Stimulated activated CD4-positive, alpha-beta T cell treated with anti-CD3 and anti-CD28 coated beads, Interleukin-12 subunit alpha, Interleukin-12 subunit beta, amount 100 ng/mL, for 48 hours (primary cell): ENCODE measurements around the gene RSF1.

Experiments used
- DNase-seq, 3 donors: peaks; one replicate each; pipeline ENCODE4 v3.0.0-alpha.2; 2020; ENCODE audit warnings: low read depth in 2 of 3, low spot score in 1 of 3

Gene RSF1

DNA sequence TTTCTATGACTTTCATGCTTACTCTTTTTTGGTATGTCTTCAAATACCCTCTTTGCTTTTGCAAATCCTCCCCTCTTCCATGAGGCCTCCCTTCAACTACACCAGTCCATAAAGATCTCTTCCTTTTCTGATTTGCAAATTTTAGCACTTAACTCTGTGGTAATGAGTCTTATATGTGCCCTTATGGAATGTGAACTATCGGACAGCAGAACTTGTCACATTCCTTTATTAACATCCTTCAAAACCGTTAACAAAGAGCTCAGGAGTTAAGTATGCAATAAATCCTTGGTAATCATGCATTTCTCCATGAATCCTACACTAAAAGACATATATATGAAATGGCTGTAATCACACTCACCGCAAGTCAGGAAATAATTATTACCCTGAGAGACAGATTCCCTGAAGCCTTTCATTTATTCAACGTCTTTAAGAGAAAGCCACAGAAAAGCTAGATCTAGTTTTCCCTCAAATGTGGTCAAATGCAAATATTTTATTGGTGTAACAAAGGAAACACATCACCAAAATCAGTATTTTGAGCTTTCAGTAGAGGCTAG, 190.3 kb downstream of the RSF1 start:
- DNase-seq = no peak

DNA sequence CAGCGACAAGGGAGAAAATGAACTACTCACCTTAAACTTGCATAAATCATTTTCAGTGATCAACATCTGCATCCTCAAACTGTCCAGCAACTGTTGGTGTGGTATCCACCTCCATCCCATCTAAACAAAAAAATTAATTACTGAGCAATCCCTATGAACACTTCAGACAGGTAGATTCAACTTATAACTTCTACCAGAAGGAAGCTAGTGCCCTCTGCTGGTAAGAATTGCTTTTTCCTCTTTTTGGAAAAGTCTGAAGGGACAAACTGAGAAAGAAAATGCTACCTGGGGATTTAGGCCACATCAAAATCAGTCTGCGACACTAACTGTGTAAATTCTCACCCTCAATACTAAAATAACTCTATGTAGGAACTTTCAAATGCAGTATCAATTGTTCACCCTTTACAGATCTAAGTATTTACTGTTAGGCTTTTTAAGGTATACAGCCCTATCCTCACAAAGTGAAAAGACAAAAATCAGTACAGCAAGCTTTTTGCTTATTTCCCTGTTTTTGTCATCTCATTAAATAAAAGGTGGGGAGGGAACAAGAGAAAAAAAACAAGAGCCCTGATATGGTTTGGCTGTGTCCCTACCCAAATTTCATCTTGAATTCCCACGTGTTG, 200.8 kb downstream of the RSF1 start:
- DNase-seq = peak in 1 of 3 donors; percentile 48

DNA sequence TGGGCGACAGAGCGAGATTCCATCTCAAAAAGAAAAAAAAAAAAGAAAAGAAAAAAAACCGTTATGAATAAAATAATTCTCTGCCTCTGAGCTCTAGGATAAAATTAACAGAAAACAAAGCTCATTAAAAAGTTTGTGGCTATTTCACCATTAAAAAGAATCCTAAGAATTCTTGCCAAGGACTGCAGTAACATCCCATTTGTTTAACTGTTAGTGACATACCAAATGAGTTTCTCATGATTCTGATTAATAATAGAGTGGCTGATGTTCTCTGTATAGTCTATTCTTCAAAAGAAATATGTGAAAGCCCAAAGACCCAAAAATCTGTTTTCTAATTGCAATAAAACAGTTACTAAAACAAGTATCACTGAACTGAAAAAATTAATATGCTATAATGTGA, 202.6 kb downstream of the RSF1 start:
- DNase-seq = no peak

DNA sequence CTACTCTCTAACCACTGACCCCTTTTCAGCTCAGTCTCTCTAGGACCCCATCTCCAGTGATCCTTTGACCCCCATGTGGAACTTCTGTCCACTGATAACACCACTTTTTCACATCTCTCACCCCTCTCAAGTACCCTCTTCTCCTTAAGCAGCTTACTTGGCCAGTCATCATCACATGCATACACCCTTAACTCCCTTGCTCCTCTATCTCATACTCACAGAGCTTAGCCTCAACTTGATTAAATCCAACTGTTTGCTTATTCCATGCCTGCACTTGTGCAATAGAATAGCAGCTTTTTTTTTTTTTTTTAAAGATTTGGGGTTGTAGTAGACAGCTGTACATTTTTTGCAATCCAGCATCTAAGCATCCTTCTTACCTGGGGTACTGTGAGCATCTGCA, 208.6 kb downstream of the RSF1 start:
- no peak for DNase-seq
